Trophoblast cell (in vitro differentiated cells and primary cell): ENCODE measurements around the gene ANP32D.
"Not testable (repeated sequence)": the region's sequence is repeated elsewhere in the genome, so short reads cannot be mapped to it uniquely, and the experiment has no call there.

ENCODE experiments used
- DNase-seq, 2 donors: peaks; one replicate each; pipeline ENCODE4 v3.0.0-alpha.2; 2016
- H2AFZ ChIP-seq: 2 replicates; pipeline ENCODE4 v1.6.1; 2013; ENCODE audit warnings: low read length, moderate library complexity, mild to moderate bottlenecking; ENCODE audit not compliant: insufficient read depth, poor library complexity
- H2AK5ac ChIP-seq: 2 replicates; pipeline ENCODE4 v1.6.1; 2013; ENCODE audit warnings: mild to moderate bottlenecking, low read length
- H2BK120ac ChIP-seq: 2 replicates; pipeline ENCODE4 v1.6.1; 2013; ENCODE audit warnings: low read length, mild to moderate bottlenecking, moderate library complexity; ENCODE audit not compliant: insufficient read depth, poor library complexity
- H2BK12ac ChIP-seq: 2 replicates; pipeline ENCODE4 v1.6.1; 2013; ENCODE audit warnings: mild to moderate bottlenecking, low read length, moderate library complexity
- H2BK5ac ChIP-seq: 2 replicates; pipeline ENCODE4 v1.6.1; 2013; ENCODE audit warnings: low read length, low read depth, moderate library complexity, mild to moderate bottlenecking; ENCODE audit not compliant: poor library complexity
- H3K14ac ChIP-seq: 2 replicates; pipeline ENCODE4 v1.6.1; 2013; ENCODE audit warnings: mild to moderate bottlenecking, low read length
- H3K18ac ChIP-seq: 2 replicates; pipeline ENCODE4 v1.6.1; 2013; ENCODE audit warnings: mild to moderate bottlenecking, low read length
- H3K23ac ChIP-seq: 2 replicates; pipeline ENCODE4 v1.6.1; 2013; ENCODE audit warnings: low read length
- H3K27ac ChIP-seq: 2 replicates; pipeline ENCODE4 v1.5.1; 2013; ENCODE audit warnings: low read depth, mild to moderate bottlenecking, inconsistent platforms, low read length, moderate library complexity
- H3K27me3 ChIP-seq: 2 replicates; pipeline ENCODE4 v1.6.1; 2013; ENCODE audit warnings: inconsistent platforms, mild to moderate bottlenecking, low read length, moderate library complexity; ENCODE audit not compliant: insufficient read depth
- H3K36me3 ChIP-seq, 2 experiments: 1 replicate in 1 of 2; 2 replicates in 1 of 2; pipeline ENCODE4 v1.6.1; 2013; ENCODE audit warnings: low read length in 2 of 2, mild to moderate bottlenecking in 2 of 2, moderate library complexity in 1 of 2; ENCODE audit not compliant: insufficient read depth in 2 of 2, control insufficient read depth in 1 of 2
- H3K4ac ChIP-seq: 2 replicates; pipeline ENCODE4 v1.6.1; 2013; ENCODE audit warnings: low read depth, mild to moderate bottlenecking, low read length, moderate library complexity
- H3K4me1 ChIP-seq, 2 experiments: 1 replicate in 1 of 2; 2 replicates in 1 of 2; pipeline ENCODE4 v1.6.1; 2013; ENCODE audit warnings: low read length in 2 of 2, mild to moderate bottlenecking in 2 of 2, moderate library complexity in 1 of 2; ENCODE audit not compliant: insufficient read depth in 2 of 2, control insufficient read depth in 1 of 2
- H3K4me2 ChIP-seq: 2 replicates; pipeline ENCODE4 v1.6.1; 2013; ENCODE audit warnings: inconsistent platforms, mild to moderate bottlenecking, low read length, moderate library complexity
- H3K4me3 ChIP-seq: 2 replicates; pipeline ENCODE4 v1.5.1; 2013; ENCODE audit warnings: mild to moderate bottlenecking, low read depth, low read length, inconsistent platforms
- H3K79me1 ChIP-seq: one replicate; pipeline ENCODE4 v1.6.1; 2013; ENCODE audit warnings: low read length
- H3K79me2 ChIP-seq: 2 replicates; pipeline ENCODE4 v1.6.1; 2013; ENCODE audit warnings: low read length, mild to moderate bottlenecking; ENCODE audit not compliant: control insufficient read depth, insufficient read depth, poor library complexity
- H3K9ac ChIP-seq: 2 replicates; pipeline ENCODE4 v1.6.1; 2013; ENCODE audit warnings: mild to moderate bottlenecking, low read length
- H3K9me3 ChIP-seq: 2 replicates; pipeline ENCODE4 v1.6.1; 2013; ENCODE audit warnings: low read depth, mild to moderate bottlenecking, control low read depth, inconsistent platforms, low read length; ENCODE audit not compliant: insufficient read depth
- H4K12ac ChIP-seq: 2 replicates; pipeline ENCODE4 v1.6.1; 2013; ENCODE audit warnings: low read depth, mild to moderate bottlenecking, low read length, moderate library complexity
- H4K8ac ChIP-seq: 2 replicates; pipeline ENCODE4 v1.6.1; 2013; ENCODE audit warnings: low read depth, mild to moderate bottlenecking, low read length, moderate library complexity
- H4K91ac ChIP-seq: one replicate; pipeline ENCODE4 v1.6.1; 2013; ENCODE audit warnings: low read depth, mild to moderate bottlenecking, low read length, moderate library complexity
- WGBS: extraction: QIAGEN DNeasy Blood & Tissue Kit; methylation state at CpG from one replicate; pipeline ENCODE4 v1.1.7; 2013; ENCODE audit warnings: missing lambda C conversion rate; ENCODE audit not compliant: insufficient read length, insufficient coverage; ENCODE audit errors: extremely low coverage; 5-methylcytosine and 5-hydroxymethylcytosine counted together

Gene ANP32D

DNA sequence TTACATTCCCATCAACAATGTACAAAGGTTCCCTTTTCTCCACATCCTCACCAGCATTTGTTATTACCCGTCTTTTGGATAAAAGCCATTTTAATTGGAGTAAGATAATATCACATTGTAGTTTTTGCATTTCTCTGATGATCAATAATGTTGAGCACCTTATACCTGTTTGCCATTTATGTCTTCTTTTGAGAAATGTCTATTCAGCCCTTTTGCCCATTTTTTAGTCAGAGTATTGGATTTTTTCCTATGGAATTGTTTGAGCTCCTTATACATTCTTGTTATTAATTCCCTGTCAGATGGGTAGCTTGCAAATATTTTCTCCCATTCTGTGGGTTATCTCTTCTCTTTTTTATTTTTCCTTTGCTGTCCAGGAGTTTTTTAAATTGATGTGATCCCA, 42.4 kb downstream of the ANP32D start:
- H3K18ac ChIP-seq: no peak overlapping the region
- H3K4me2 ChIP-seq: no peak overlapping the region
- no peak overlapping the region for H2BK12ac ChIP-seq
- no peak overlapping the region for H2BK120ac ChIP-seq
- no peak overlapping the region for H2AFZ ChIP-seq
- no peak overlapping the region for H3K23ac ChIP-seq
- no peak overlapping the region for H4K8ac ChIP-seq
- H2BK5ac ChIP-seq: no peak overlapping the region
- WGBS: no CpG with 5 or more reads among the region's 1 CpG
- H3K4ac ChIP-seq: no peak overlapping the region
- no peaks in the 10 kb centered on the region for H3K79me2 ChIP-seq
- H3K4me3 ChIP-seq: no peak overlapping the region
- no peak overlapping the region for H3K14ac ChIP-seq
- no peak overlapping the region for H2AK5ac ChIP-seq
- no peaks in the 10 kb centered on the region for H3K36me3 ChIP-seq
- no peak overlapping the region for H4K12ac ChIP-seq
- no peak overlapping the region for H3K9ac ChIP-seq
- H3K27me3 ChIP-seq: no peaks in the 10 kb centered on the region
- H3K79me1 ChIP-seq: no peaks in the 10 kb centered on the region
- H3K27ac ChIP-seq: no peak overlapping the region
- H3K4me1 ChIP-seq: no peaks in the 10 kb centered on the region
- no peak overlapping the region for H4K91ac ChIP-seq
- DNase-seq: no peak
- H3K9me3 ChIP-seq: no peaks in the 10 kb centered on the region

DNA sequence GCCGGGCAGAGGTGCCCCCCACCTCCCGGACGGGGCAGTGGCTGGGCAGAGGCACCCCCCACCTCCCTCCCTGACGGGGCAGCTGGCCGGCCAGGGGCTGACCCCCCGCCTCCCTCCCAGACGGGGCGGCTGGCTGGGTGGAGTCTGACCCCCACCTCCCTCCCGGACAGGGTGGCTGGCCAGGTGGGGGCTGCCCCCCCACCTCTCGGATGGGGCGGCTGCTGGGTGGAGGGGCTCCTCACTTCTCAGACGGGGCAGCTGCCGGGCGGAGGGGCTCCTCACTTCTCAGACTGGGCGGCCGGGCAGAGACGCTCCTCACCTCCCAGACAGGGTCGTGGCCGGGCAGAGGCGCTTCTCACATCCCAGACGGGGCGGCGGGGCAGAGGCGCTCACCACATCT, 48.0 kb downstream of the ANP32D start:
- not testable (repeated sequence) for H2BK5ac ChIP-seq, H4K91ac ChIP-seq, H3K23ac ChIP-seq, H3K4ac ChIP-seq, H2BK120ac ChIP-seq, H3K4me3 ChIP-seq, H3K27ac ChIP-seq, H2BK12ac ChIP-seq, DNase-seq, H3K4me2 ChIP-seq, H2AK5ac ChIP-seq, H3K79me2 ChIP-seq, H3K9me3 ChIP-seq, H3K27me3 ChIP-seq, H3K36me3 ChIP-seq, H3K18ac ChIP-seq, H4K12ac ChIP-seq, H3K4me1 ChIP-seq, H3K79me1 ChIP-seq, H4K8ac ChIP-seq, H3K14ac ChIP-seq, H2AFZ ChIP-seq, H3K9ac ChIP-seq
- no CpG with 5 or more reads among the region's 24 CpGs for WGBS
